Hepatocyte (in vitro differentiated cells): ENCODE results near the gene MRGPRE.

Experiments used
- CTCF ChIP-seq: fragments of 200-600 bp; sonication (generic); IDR thresholded peaks from 2 replicates; pipeline ENCODE4 v1.5.1; 2016; ENCODE audit warnings: antibody characterized with exemption, mild to moderate bottlenecking; ENCODE audit not compliant: poor library complexity
- EZH2 ChIP-seq: fragments of 200-600 bp; sonication (generic); IDR thresholded peaks from 2 replicates; pipeline ENCODE4 v1.6.1; 2016; ENCODE audit warnings: antibody characterized with exemption, mild to moderate bottlenecking, borderline replicate concordance
- EZH2phosphoT487 ChIP-seq: fragments of 200-600 bp; sonication (generic); IDR thresholded peaks from one replicate; pipeline ENCODE4 v1.6.1; 2018; ENCODE audit warnings: antibody characterized with exemption, mild to moderate bottlenecking, low read depth, moderate library complexity; ENCODE audit not compliant: unreplicated experiment, severe bottlenecking

- TF ChIP-seq CTCF (no peak), EZH2 (no peak), EZH2phosphoT487 (no peak)
Measured at GRCh38 chr11:3227568-3228444, 4.4 kb downstream of the MRGPRE start.
